ENCODE data around the gene TXLNB.
"Not testable (repeated sequence)": the region's sequence is repeated elsewhere in the genome, so short reads cannot be mapped to it uniquely, and the experiment has no call there.

DNA sequence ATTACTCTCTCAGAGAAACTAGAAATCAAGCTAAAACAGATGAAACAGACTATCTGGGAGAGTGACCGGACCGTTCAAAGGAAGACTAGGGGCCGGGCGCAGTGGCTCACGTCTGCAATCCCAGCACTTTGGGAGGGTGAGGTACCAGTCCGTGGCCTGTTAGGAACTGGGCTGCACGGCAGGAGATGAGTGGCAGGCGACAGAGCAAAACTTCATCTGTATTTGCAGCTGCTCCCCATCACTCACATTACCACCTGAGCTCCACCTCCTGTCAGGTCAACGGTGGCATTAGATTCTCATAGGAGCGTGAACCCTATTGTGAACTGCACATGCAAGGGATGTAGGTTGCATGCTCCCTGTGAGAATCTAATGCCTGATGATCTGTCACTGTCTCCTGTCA lies 5.4 kb downstream of the TXLNB start:
- TF ChIP-seq, protein P1, sequence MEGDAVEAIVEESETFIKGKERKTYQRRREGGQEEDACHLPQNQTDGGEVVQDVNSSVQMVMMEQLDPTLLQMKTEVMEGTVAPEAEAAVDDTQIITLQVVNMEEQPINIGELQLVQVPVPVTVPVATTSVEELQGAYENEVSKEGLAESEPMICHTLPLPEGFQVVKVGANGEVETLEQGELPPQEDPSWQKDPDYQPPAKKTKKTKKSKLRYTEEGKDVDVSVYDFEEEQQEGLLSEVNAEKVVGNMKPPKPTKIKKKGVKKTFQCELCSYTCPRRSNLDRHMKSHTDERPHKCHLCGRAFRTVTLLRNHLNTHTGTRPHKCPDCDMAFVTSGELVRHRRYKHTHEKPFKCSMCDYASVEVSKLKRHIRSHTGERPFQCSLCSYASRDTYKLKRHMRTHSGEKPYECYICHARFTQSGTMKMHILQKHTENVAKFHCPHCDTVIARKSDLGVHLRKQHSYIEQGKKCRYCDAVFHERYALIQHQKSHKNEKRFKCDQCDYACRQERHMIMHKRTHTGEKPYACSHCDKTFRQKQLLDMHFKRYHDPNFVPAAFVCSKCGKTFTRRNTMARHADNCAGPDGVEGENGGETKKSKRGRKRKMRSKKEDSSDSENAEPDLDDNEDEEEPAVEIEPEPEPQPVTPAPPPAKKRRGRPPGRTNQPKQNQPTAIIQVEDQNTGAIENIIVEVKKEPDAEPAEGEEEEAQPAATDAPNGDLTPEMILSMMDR (IDR thresholded peaks at IDR 0.05; ENCODE audit: low read depth, low read length): not testable (repeated sequence)
- TF ChIP-seq EZH2phosphoT487 (IDR thresholded peaks at IDR 0.05; ENCODE audit: low read depth): not testable (repeated sequence)
